Lower leg skin (tissue), 4 donors: ENCODE measurements around the gene DMXL2. TPM values are rescaled to one million over a fixed set of nuclear protein-coding genes. Genes with fewer than 3 reads are reported as not detected.

Experiments used
- DNase-seq, 2 donors: peaks; one replicate each; pipeline ENCODE4 v3.0.0-alpha.2; 2019; ENCODE audit warnings: low spot score in 2 of 2
- H3K4me3 ChIP-seq: fragments of 200-600 bp; sonication (generic); 2 replicates; pipeline ENCODE4 v1.5.1; 2017; ENCODE audit warnings: mild to moderate bottlenecking, low read depth; ENCODE audit not compliant: poor library complexity, severe bottlenecking
- POLR2A ChIP-seq, 2 donors: fragments of 450-650 bp; IDR thresholded peaks; one replicate each; pipeline ENCODE4 v1.6.1; 2016 to 2017; ENCODE audit warnings: antibody characterized with exemption in 2 of 2, mild to moderate bottlenecking in 1 of 2, moderate library complexity in 1 of 2
- WGBS, 2 donors: methylation state at CpG; one replicate each; pipeline ENCODE4 v1.1.5; 2018; 5-methylcytosine and 5-hydroxymethylcytosine counted together
- intact Hi-C: fragments of 100-400 bp; cut with DNase I; formaldehyde crosslinking; loops from one replicate; pipeline ENCODE4 v1.15.0; 2023; ENCODE audit warnings: low total_unique reads
- total RNA-seq, 4 donors: library from RNA; depleted of rRNA; stranded (reverse); fragments of >200 nt; gene quantifications; one replicate each; pipeline ENCODE4 v1.1.0, GENCODE V29; 2016
- TF ChIP-seq, protein P1 (sequence below), 3 donors: fragments of 450-650 bp; IDR thresholded peaks; one replicate each; pipeline ENCODE4 v1.5.1; 2016; ENCODE audit warnings: antibody characterized with exemption in 3 of 3, mild to moderate bottlenecking in 3 of 3, moderate library complexity in 2 of 3

Gene DMXL2
- total RNA-seq, 4 donors from 2014 or later, result 4.0 to 10.5 (median 6.6) TPM

DNA sequence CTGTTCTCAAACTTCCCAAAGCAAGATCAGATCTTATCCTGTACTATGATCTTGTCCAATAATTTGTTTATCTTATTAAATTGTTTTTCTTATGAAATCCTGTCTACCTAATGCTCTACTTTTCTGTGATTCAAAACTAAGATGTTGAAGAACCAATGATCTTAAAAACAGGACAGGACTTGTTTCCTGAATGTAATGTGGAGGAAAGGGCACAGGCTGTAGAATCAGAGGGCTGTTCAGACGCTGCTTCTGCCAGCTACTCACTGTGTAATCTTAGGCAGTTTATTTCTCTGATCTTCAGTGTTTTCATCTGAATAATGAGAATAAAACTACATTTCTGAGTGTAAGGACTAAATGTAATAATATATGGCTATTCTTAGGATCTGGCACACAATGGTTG is 20.1 kb upstream of the DMXL2 start:
- TF ChIP-seq POLR2A (IDR thresholded peaks at IDR 0.05), result no peak
- TF ChIP-seq, protein P1, sequence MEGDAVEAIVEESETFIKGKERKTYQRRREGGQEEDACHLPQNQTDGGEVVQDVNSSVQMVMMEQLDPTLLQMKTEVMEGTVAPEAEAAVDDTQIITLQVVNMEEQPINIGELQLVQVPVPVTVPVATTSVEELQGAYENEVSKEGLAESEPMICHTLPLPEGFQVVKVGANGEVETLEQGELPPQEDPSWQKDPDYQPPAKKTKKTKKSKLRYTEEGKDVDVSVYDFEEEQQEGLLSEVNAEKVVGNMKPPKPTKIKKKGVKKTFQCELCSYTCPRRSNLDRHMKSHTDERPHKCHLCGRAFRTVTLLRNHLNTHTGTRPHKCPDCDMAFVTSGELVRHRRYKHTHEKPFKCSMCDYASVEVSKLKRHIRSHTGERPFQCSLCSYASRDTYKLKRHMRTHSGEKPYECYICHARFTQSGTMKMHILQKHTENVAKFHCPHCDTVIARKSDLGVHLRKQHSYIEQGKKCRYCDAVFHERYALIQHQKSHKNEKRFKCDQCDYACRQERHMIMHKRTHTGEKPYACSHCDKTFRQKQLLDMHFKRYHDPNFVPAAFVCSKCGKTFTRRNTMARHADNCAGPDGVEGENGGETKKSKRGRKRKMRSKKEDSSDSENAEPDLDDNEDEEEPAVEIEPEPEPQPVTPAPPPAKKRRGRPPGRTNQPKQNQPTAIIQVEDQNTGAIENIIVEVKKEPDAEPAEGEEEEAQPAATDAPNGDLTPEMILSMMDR (IDR thresholded peaks at IDR 0.05), result no peak
- 22 to 28% methylated on average over 1 of the region's 1 CpG for WGBS, 2 donors
- H3K4me3 ChIP-seq, result no peak overlapping the region
- DNase-seq, result no peak
- intact Hi-C loops, result no loop called here

DNA sequence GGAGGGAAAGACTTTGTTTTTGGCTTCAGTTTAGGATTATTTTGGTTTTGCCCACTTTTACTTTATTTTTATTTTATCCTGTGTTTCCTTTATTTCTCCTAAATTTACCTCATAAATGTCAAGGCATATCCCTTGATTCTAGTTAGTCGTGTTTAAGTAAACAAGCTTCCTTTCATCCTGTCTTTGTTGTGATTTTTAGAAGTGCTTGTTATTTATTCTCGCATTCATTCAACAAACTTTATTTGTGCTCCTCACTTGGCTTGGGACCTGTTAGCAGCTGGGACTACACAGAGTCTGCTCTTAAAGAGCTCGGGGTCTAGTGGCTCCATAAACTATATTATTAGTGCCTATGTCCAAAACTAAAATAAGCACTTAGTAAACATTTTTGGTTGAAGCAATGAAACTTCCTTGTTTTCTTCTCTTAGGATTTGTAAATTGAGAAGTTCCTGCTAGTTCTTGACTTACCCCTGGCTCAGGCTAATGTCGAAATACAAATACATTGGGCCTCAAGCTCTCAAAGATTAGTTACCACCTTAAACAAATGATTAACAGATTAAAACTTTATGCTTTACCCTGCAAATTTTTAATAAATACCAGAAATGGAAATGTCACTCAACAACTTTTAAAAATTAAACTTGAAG is 19.0 kb upstream of the DMXL2 start:
- 64 to 79% methylated on average over 4 of the region's 4 CpGs for WGBS, 2 donors
- H3K4me3 ChIP-seq, result no peak overlapping the region
- intact Hi-C loops, result no loop called here
- no peak for DNase-seq
- TF ChIP-seq, protein P1 (IDR thresholded peaks at IDR 0.05), result no peak
- TF ChIP-seq POLR2A (IDR thresholded peaks at IDR 0.05), result no peak

DNA sequence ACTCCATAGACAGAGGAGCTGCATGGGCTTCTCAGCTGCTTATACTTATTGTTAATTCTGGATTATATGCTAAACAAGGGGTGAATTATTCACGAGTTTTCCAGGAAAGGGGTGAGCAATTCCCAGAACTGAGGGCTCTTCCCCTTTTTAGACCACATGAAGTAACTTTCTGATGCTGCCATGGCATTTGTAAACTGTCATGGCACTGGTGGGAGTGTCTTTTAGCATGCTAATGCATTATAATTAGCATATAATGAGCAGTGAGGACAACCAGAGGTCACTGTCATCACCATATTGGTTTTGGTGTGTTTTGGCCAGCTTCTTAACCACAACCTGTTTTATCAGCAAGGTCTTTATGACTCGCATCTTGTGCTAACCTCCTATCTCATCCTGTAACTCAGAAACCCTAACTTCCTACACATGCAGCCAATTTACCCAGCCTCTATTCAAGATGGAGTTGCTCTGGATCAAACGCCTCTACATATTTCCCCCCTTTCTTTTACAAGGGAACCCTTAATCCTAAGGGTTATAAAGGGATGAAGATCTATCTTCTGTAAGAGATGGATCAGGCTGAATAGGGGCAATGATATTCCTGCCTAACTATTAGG is 12.1 kb upstream of the DMXL2 start:
- DNase-seq, result no peak
- H3K4me3 ChIP-seq, result no peak overlapping the region
- intact Hi-C loops, result no loop called here
- TF ChIP-seq, protein P1 (IDR thresholded peaks at IDR 0.05), result no peak
- no peak for TF ChIP-seq POLR2A (IDR thresholded peaks at IDR 0.05)
- 61 to 71% methylated on average over 3 of the region's 3 CpGs for WGBS, 2 donors

DNA sequence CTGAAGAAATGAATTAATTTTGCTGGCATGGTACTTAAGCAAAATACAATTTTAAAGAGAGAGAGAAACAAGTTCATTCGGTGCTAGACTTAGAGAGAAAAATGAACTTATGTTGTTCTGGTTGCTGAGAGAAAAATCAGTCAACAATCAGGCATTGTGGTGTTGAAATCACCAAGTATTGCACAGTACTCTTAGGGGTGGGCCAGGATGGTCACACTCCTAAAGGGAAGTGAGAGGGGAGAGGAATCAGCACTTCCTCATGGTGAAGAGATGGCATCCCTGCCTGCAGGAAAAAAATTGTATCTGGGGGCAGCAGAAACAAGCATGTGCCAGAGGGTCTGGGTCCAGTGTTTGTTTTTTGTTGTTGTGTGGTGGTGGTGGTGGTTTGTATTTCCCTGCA is 7.0 kb upstream of the DMXL2 start:
- intact Hi-C loops, result no loop called here
- no peak overlapping the region for H3K4me3 ChIP-seq
- WGBS, 2 donors, result 63 to 74% methylated on average over 1 of the region's 1 CpG
- peak in 1 of 2 donors; percentile 28 for DNase-seq
- TF ChIP-seq POLR2A (IDR thresholded peaks at IDR 0.05), result no peak
- TF ChIP-seq, protein P1 (IDR thresholded peaks at IDR 0.05), result no peak

DNA sequence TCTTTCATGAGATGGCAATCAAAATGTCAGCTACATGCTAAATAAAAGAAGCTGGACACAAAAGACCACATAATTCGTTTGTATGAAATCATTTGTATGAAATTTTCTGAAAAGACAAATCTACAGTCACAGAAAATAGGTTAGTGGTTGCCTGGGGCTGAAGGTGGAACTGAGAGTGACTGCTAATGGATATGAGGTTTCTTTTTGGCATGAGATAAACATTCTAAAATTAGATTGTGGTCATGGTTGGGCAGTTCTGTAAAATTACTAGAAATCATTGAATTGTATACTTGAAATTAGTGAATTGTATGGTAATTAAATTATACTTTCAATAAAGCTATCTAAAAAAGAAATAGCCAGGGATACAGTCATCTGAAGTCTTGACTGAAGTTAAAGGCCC is 2.7 kb upstream of the DMXL2 start:
- no peak for TF ChIP-seq POLR2A (IDR thresholded peaks at IDR 0.05)
- TF ChIP-seq, protein P1 (IDR thresholded peaks at IDR 0.05), result no peak
- no peak overlapping the region for H3K4me3 ChIP-seq
- no peak for DNase-seq
- WGBS, 2 donors, result 8 to 35% methylated on average over 1 of the region's 1 CpG
- intact Hi-C loops, result no loop called here
